Spleen (tissue), 11 donors: ENCODE measurements around the gene GMDS. TPM values are rescaled to one million over a fixed set of nuclear protein-coding genes. Genes with fewer than 3 reads are reported as not detected.

Experiments
- DNase-seq: peaks from one replicate; pipeline ENCODE4 v3.0.0-alpha.2; 2020
- H3K27ac ChIP-seq, 8 donors: fragments of 200-600 bp; sonication (generic) in 7 of 8; 1 replicate in 4 of 8; 2 replicates in 4 of 8; pipeline versions ENCODE4 v1.5.0 to v1.8.0; 2016 to 2021; ENCODE audit warnings: inconsistent platforms in 4 of 8, mild to moderate bottlenecking in 4 of 8, moderate library complexity in 1 of 8
- H3K27me3 ChIP-seq, 7 donors: fragments of 200-600 bp; sonication (generic) in 6 of 7; replicated peaks in 1 of 7; 1 replicate in 4 of 7; 2 replicates in 3 of 7; pipeline versions ENCODE4 v1.5.0 to v1.8.0; 2016 to 2021; ENCODE audit warnings: inconsistent platforms in 3 of 7, mild to moderate bottlenecking in 1 of 7
- H3K36me3 ChIP-seq, 6 donors: fragments of 200-600 bp; sonication (generic) in 5 of 6; 1 replicate in 4 of 6; 2 replicates in 2 of 6; pipeline versions ENCODE4 v1.5.0 to v1.8.0; 2016 to 2021; ENCODE audit warnings: inconsistent platforms in 2 of 6
- H3K4me1 ChIP-seq, 6 donors: fragments of 200-600 bp; sonication (generic) in 5 of 6; 1 replicate in 3 of 6; 2 replicates in 3 of 6; pipeline versions ENCODE4 v1.5.0 to v1.8.0; 2016 to 2021; ENCODE audit warnings: inconsistent platforms in 3 of 6
- H3K4me3 ChIP-seq, 8 donors: fragments of 200-600 bp; sonication (generic) in 7 of 8; 1 replicate in 4 of 8; 2 replicates in 4 of 8; pipeline versions ENCODE4 v1.5.0 to v1.8.0; 2016 to 2021; ENCODE audit warnings: inconsistent platforms in 4 of 8, mild to moderate bottlenecking in 4 of 8, moderate library complexity in 2 of 8
- H3K9me3 ChIP-seq, 8 donors: fragments of 200-600 bp; sonication (generic) in 7 of 8; 1 replicate in 4 of 8; 2 replicates in 4 of 8; pipeline versions ENCODE4 v1.5.0 to v1.8.0; 2016 to 2021; ENCODE audit warnings: inconsistent platforms in 4 of 8
- CTCF ChIP-seq, 11 experiments: fragments of 200-600 bp in 7 of 11; fragments of 450-650 bp in 4 of 11; sonication (generic) in 4 of 11; IDR thresholded peaks in 8 of 11; conservative IDR thresholded peaks in 3 of 11; 1 replicate in 7 of 11; 2 replicates in 4 of 11; pipeline versions ENCODE4 v1.4.0 to v1.8.0; 2016 to 2021; ENCODE audit warnings: antibody characterized with exemption in 11 of 11, inconsistent platforms in 4 of 11, mild to moderate bottlenecking in 1 of 11
- POLR2A ChIP-seq, 3 donors: fragments of 450-650 bp; IDR thresholded peaks; one replicate each; pipeline ENCODE4 v1.5.1; 2017; ENCODE audit warnings: antibody characterized with exemption in 3 of 3, mild to moderate bottlenecking in 1 of 3
- POLR2AphosphoS5 ChIP-seq, 3 donors: sonication (generic); formaldehyde crosslinking; IDR thresholded peaks; one replicate each; pipeline ENCODE4 v1.5.1; 2017; ENCODE audit warnings: antibody characterized with exemption in 3 of 3
- WGBS, 5 donors: extraction: QIAGEN DNeasy Blood & Tissue Kit in 3 of 5; methylation state at CpG; one replicate each; pipeline versions ENCODE4 v1.1.5 to v1.1.7; 2013 to 2018; 5-methylcytosine and 5-hydroxymethylcytosine counted together
- intact Hi-C: fragments of 100-400 bp; cut with DNase I; formaldehyde crosslinking; loops from one replicate; pipeline ENCODE4 v1.15.0; 2023; ENCODE audit warnings: low total_unique reads
- polyA plus RNA-seq, 3 donors: library from polyadenylated mRNA; stranded (reverse); fragments of 200-250 nt; gene quantifications; one replicate each; pipeline ENCODE4 v1.2.1, GENCODE V29; 2013
- total RNA-seq, 7 donors: library from RNA; depleted of rRNA in 3 of 7; stranded (reverse); fragments of >200 nt in 3 of 7; fragmentation: NEBNext Ultra II Directional in 4 of 7; extraction: Animal tissue kit (Norgen Biotek cat#: 25700) in 4 of 7; gene quantifications; one replicate each; pipeline versions ENCODE4 v1.1.0 to v1.2.1, GENCODE V29; 2016 to 2021
- donor health status: healthy with polysubstance abuse.
- donor health status: DM: no; HTN: no; CAD: no; lungs with moderate emphysema.
- donor health status: DM: no; HTN: no; CAD: no.
- donor health status: Bipolar disorder and iron deficiency.
- donor health status: healthy.
- donor health status: DM: no; HTN: no; CAD: no.
- donor health status: DM: yes; HTN: yes; CAD: no.

GMDS gene
- total and polyA plus RNA-seq, 10 donors, result 9.1 to 30.8 (median 17.7) TPM

- Histone ChIP-seq H3K36me3 (no peaks in the 10 kb centered on the region), H3K27ac (peak overlapping the region in 7 of 8 donors; percentile 11 to 86 (median 73)), H3K27me3 (no peaks in the 10 kb centered on the region), H3K4me1 (peaks cover 0 to 10% (median 0%) of the 10 kb centered on the region in 6 donors), H3K9me3 (no peaks in the 10 kb centered on the region), H3K4me3 (peak overlapping the region in 1 of 8 donors; percentile 16)
- 32 to 70% (median 50%) methylated on average over 3 to 8 of the region's 8 CpGs for WGBS, 5 donors
- TF ChIP-seq CTCF (IDR thresholded peaks at IDR 0.05 in 8 of 11, conservative IDR thresholded peaks at IDR 0.05 in 3 of 11) (no peak), POLR2AphosphoS5 (IDR thresholded peaks at IDR 0.05) (peak; percentile 48 to 82 (median 66)), POLR2A (IDR thresholded peaks at IDR 0.05) (no peak)
- intact Hi-C loops, result no loop called here
- peak; percentile 87 for DNase-seq
Measured at GRCh38 chr6:1709234-1709641, 536.2 kb downstream of the GMDS start.

- no peak for DNase-seq
- Histone ChIP-seq H3K4me1 (peaks cover 0 to 10% (median 0%) of the 10 kb centered on the region in 6 donors), H3K27me3 (no peaks in the 10 kb centered on the region), H3K36me3 (no peaks in the 10 kb centered on the region), H3K27ac (peak overlapping the region in 7 of 8 donors; percentile 11 to 86 (median 73)), H3K9me3 (no peaks in the 10 kb centered on the region), H3K4me3 (peak overlapping the region in 1 of 8 donors; percentile 16)
- WGBS, 5 donors, result 95 to 100% (median 100%) methylated on average over 2 of the region's 2 CpGs
- TF ChIP-seq POLR2AphosphoS5 (IDR thresholded peaks at IDR 0.05), result no peak
- no peak for TF ChIP-seq POLR2A (IDR thresholded peaks at IDR 0.05)
- TF ChIP-seq CTCF (IDR thresholded peaks at IDR 0.05 in 8 of 11, conservative IDR thresholded peaks at IDR 0.05 in 3 of 11), result no peak
- intact Hi-C loops, result no loop called here
Measured at GRCh38 chr6:1708820-1709219, 536.6 kb downstream of the GMDS start.

GRCh38 chr6:1708122-1708521 lies 537.3 kb downstream of the GMDS start:
- intact Hi-C loops, result no loop called here
- no peaks in the 10 kb centered on the region for H3K27me3 ChIP-seq
- WGBS, 5 donors, result 90 to 96% (median 93%) methylated on average over 15 of the region's 15 CpGs
- no peaks in the 10 kb centered on the region for H3K36me3 ChIP-seq
- TF ChIP-seq POLR2A (IDR thresholded peaks at IDR 0.05), result no peak
- TF ChIP-seq CTCF (IDR thresholded peaks at IDR 0.05 in 8 of 11, conservative IDR thresholded peaks at IDR 0.05 in 3 of 11), result no peak
- H3K27ac ChIP-seq, result peak overlapping the region in 1 of 8 donors; percentile 82
- no peaks in the 10 kb centered on the region for H3K9me3 ChIP-seq
- H3K4me3 ChIP-seq, result no peak overlapping the region
- no peak for DNase-seq
- H3K4me1 ChIP-seq, result peaks cover 0 to 10% (median 0%) of the 10 kb centered on the region in 6 donors

- intact Hi-C loops, result no loop called here
- WGBS, 5 donors, result 92 to 95% (median 93%) methylated on average over 8 of the region's 8 CpGs
- no peaks in the 10 kb centered on the region for H3K36me3 ChIP-seq
- no peak for DNase-seq
- no peak overlapping the region for H3K27ac ChIP-seq
- TF ChIP-seq POLR2A (IDR thresholded peaks at IDR 0.05) (no peak), POLR2AphosphoS5 (IDR thresholded peaks at IDR 0.05) (no peak)
- H3K9me3 ChIP-seq, result no peaks in the 10 kb centered on the region
- no peaks in the 10 kb centered on the region for H3K27me3 ChIP-seq
- H3K4me3 ChIP-seq, result no peak overlapping the region
- H3K4me1 ChIP-seq, result peaks cover 0 to 10% (median 0%) of the 10 kb centered on the region in 6 donors
Measured at GRCh38 chr6:1705630-1706029, 539.8 kb downstream of the GMDS start.

GRCh38 chr6:1705183-1705582 lies 540.2 kb downstream of the GMDS start:
- no peak for DNase-seq
- Histone ChIP-seq H3K36me3 (no peaks in the 10 kb centered on the region), H3K4me1 (peaks cover 0 to 10% (median 0%) of the 10 kb centered on the region in 6 donors), H3K27me3 (no peaks in the 10 kb centered on the region), H3K4me3 (no peak overlapping the region), H3K27ac (no peak overlapping the region), H3K9me3 (no peaks in the 10 kb centered on the region)
- intact Hi-C loops, result no loop called here
- WGBS, 5 donors, result 86 to 97% (median 93%) methylated on average over 4 of the region's 4 CpGs
- TF ChIP-seq POLR2AphosphoS5 (IDR thresholded peaks at IDR 0.05) (no peak), POLR2A (IDR thresholded peaks at IDR 0.05) (no peak), CTCF (IDR thresholded peaks at IDR 0.05 in 8 of 11, conservative IDR thresholded peaks at IDR 0.05 in 3 of 11) (no peak)
